Middle frontal gyrus (tissue), 1 donor: ENCODE results near the gene NBPF12.
"Not testable (repeated sequence)": the region's sequence is repeated elsewhere in the genome, so short reads cannot be mapped to it uniquely, and the experiment has no call there.

Experiments used
- DNase-seq: peaks from one replicate; pipeline ENCODE4 v3.0.0-alpha.2; 2015; ENCODE audit warnings: low spot score; ENCODE audit errors: extremely low spot score

NBPF12 gene

DNA sequence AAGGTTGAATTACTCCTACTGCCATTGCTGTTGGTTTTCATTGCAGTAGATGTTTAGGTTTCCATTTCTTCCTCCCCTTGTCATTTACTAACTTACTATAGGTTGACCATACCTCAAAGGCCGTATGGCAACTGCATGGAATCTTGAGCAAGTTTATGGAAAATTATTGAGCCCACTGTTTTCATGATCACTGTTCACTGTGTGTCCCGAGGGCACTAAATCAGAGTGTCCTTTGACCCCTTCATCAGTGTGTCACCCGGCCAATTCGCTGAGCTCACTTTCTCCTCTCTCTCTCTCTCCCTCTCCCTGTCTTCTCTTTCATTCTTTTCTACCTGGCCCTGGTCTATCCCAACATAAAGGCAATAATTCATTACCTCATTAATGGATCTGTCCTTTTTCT, 47.7 kb downstream of the NBPF12 start:
- not testable (repeated sequence) for DNase-seq

DNA sequence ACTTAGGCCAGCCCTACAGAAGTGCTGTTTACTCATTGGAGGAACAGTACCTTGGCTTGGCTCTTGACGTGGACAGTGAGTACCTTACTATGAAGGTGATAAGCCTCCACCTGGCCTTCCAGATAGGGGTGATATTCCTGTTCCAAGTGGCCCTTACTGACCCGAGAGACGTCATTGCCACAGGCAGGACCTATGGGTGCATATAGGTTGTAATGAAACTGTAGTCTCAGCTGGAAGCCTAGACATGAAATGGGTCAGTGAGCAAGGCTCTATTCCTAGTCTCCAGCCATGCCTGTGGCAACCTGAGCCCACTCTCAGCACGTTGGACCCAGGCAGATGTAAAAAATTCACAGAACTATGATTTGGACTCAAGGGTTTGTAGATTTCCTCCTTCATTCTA, 48.3 kb downstream of the NBPF12 start:
- DNase-seq = not testable (repeated sequence)

DNA sequence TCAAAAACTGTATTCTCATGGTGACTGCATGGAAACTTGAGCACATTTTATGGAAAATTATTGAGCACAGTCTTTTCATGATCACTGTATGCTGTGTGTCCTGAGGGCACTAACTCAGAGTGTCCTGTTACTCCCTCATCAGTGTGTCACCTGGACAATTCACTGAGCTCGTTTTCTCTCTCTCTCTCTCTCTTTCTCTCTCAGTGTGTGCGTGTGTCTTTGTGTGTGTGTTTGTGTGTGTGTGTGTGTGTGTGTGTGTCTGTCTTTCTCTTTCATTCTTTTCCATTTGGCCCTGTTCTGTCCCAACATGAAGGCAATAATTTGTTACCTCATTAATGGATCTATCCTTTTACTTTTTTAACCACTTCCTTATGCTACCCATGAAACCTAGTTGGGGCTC, 49.4 kb downstream of the NBPF12 start:
- DNase-seq = not testable (repeated sequence)

DNA sequence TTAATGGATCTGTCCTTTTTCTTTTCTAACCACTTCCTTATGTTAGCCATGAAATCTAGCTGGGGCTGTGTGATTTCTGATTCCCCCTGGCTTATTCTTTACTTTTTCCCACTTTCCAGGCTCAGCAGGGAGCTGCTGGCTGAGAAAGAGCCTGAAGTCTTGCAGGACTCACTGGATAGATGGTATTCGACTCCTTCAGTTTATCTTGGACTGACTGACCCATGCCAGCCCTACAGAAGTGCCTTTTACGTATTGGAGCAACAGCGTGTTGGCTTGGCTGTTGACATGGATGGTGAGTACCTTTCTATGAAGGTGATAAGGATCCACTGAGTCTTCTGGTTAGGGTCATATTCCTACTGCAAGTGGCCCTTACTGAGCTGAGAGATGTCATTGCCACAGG, 51.3 kb downstream of the NBPF12 start:
- not testable (repeated sequence) for DNase-seq

DNA sequence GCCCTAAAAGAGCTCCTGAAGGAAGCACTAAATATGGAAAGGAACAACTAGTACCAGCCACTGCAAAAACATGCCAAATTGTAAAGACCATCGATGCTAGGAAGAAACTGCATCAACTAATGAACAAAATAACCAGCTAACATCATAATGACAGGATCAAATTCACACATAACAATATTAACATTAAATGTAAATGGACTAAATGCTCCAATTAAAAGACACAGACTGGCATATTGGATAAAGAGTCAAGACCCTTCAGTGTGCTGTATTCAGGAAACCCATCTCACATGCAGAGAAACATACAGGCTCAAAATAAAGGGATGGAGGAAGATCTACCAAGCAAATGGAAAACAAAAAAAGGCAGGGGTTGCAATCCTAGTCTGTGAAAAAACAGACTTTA, 70.4 kb downstream of the NBPF12 start:
- DNase-seq = not testable (repeated sequence)

DNA sequence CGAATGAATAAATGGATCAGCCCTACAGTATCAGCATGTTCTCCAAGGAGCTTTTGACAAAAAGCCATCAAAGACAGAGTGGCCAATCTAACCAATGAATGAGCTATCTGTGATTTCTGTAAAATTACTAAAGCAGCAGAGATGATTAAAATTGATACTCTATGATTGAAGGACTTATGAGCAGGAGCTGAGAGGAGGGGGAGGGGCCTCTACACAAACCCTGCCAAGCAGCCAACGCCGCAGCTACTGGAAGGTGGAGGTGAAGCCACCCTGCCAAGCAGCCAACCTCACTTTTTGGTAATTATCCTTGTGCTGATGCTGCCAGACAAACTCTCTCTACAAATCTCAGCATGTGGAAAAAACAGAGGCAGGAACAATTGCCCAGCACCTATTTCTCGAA, 88.9 kb downstream of the NBPF12 start:
- DNase-seq = not testable (repeated sequence)

DNA sequence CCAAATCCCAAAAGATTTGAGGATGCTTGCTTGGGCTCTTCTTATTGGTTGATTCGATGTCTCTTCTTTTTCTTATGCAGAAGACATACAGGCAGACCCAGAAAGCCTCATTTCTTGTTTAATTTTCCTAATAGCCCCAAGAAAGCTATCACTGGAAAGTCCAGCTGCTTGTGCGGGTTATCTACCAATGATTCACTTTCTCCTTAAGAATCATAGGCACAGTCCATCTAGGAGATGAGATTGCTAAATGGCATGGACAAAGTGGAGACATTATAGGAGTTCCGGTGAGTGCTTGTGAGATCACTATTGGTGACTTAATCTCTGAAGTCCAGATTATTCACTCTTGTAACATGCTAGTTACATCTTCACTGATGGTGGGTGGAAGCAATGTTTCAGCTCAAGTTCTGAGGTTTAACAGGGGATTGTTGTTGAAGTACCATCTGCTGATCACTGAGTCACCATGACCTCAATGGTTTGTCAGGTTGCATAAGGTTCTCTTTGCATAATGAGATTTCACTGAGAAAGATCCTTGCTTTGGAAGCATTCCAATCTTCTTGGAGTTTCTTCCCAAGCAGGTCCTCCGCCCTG, 92.0 kb downstream of the NBPF12 start:
- not testable (repeated sequence) for DNase-seq

DNA sequence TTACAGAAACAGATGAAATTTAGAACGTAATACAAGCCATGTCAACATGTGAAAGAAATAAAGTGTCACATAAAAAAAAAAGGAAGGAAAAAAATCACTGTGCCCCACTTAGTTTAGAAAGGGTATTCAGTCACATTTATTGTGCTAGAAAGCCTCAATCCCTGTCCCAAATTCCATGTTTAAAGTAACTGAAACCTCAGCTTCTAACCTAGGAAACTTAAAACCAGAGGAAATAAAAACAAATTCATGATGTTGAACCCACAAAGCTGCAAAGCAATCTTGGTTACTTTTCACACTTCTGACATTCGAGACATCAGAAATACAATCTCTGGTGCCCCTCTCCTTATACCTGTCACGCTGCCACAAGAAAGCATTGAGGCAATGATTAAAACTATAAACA, 101.8 kb downstream of the NBPF12 start:
- DNase-seq = no peak

DNA sequence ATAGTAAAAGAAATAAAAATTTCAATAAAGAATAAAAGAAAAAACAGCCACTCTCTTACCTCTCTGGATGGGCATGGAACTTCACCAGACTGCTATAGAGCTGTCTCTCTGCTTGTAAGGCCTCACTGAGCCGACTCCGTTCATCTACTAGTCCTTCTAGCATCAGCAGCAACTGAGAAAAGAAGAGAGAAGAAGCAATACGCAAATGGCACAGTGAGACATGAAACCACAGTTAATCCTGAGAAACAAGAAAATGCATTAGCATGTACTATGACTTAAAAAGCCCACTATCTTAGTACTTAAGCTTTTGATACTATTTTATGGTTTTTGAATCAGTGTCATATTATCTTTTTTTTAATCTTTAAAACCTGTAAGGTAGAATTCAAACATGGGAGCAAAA, 104.8 kb downstream of the NBPF12 start:
- DNase-seq = not testable (repeated sequence)

DNA sequence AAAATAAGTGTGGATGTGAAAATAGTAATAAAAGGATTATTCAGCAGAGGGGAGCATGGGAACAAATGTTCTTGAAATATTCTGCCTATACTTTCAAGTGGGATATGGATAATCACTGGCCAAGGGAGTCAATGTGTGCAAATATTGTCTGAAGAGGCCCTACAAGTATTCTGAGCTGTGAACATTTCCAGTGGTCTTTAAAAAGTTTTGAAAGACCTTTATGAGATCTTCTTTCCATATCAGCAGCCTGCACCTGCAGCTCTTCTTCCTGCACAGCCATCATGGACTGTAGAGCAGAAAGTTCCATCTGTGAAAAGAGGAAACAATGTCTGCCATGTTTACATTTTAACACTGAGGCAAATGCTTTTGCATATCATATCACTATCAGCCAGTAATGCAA, 106.4 kb downstream of the NBPF12 start:
- DNase-seq = not testable (repeated sequence)
